ENCODE results near the gene ELK1. TPM values are rescaled to one million over a fixed set of nuclear protein-coding genes. Genes with fewer than 3 reads are reported as not detected.
A peak's percentile ranks its signal among the peaks of the same experiment; 100 is the strongest.

Gene ELK1
- polyA plus RNA-seq, 1 donor from 2014 or later: 21.2 TPM

GRCh38 chrX:47621851-47622250, 28.5 kb downstream of the ELK1 start:
- H4K20me1 ChIP-seq (ENCODE audit: insufficient read depth): no peaks in the 10 kb centered on the region
- H3K36me3 ChIP-seq (ENCODE audit: insufficient read depth, low read length): no peaks in the 10 kb centered on the region
- H3K9me2 ChIP-seq (ENCODE audit: insufficient read depth, low read length): no peaks in the 10 kb centered on the region
- no peak overlapping the region for H2AFZ ChIP-seq (ENCODE audit: low read depth, low read length)
- no peak overlapping the region for H3K4me3 ChIP-seq (ENCODE audit: low read length)
- H3K79me2 ChIP-seq (replicated peaks; ENCODE audit: insufficient read depth, low read length): no peaks in the 10 kb centered on the region
- TF ChIP-seq TAF1 (IDR thresholded peaks at IDR 0.05; ENCODE audit: low read depth) (no peak), EP300 (conservative IDR thresholded peaks at IDR 0.05; ENCODE audit: poor library complexity, severe bottlenecking) (no peak), EZH2 (IDR thresholded peaks at IDR 0.05; ENCODE audit: borderline replicate concordance, insufficient read depth, low read length, poor library complexity, severe bottlenecking) (no peak), RAD21 (conservative IDR thresholded peaks at IDR 0.05) (no peak), MXI1 (conservative IDR thresholded peaks at IDR 0.05; ENCODE audit: poor library complexity, severe bottlenecking) (no peak), POLR2AphosphoS5 (IDR thresholded peaks at IDR 0.05) (no peak), SMC3 (conservative IDR thresholded peaks at IDR 0.05; ENCODE audit: poor library complexity) (no peak)
- TF ChIP-seq, protein P1, sequence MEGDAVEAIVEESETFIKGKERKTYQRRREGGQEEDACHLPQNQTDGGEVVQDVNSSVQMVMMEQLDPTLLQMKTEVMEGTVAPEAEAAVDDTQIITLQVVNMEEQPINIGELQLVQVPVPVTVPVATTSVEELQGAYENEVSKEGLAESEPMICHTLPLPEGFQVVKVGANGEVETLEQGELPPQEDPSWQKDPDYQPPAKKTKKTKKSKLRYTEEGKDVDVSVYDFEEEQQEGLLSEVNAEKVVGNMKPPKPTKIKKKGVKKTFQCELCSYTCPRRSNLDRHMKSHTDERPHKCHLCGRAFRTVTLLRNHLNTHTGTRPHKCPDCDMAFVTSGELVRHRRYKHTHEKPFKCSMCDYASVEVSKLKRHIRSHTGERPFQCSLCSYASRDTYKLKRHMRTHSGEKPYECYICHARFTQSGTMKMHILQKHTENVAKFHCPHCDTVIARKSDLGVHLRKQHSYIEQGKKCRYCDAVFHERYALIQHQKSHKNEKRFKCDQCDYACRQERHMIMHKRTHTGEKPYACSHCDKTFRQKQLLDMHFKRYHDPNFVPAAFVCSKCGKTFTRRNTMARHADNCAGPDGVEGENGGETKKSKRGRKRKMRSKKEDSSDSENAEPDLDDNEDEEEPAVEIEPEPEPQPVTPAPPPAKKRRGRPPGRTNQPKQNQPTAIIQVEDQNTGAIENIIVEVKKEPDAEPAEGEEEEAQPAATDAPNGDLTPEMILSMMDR (IDR thresholded peaks at IDR 0.05; ENCODE audit: poor library complexity, severe bottlenecking): no peak
- TF ChIP-seq, protein P2, sequence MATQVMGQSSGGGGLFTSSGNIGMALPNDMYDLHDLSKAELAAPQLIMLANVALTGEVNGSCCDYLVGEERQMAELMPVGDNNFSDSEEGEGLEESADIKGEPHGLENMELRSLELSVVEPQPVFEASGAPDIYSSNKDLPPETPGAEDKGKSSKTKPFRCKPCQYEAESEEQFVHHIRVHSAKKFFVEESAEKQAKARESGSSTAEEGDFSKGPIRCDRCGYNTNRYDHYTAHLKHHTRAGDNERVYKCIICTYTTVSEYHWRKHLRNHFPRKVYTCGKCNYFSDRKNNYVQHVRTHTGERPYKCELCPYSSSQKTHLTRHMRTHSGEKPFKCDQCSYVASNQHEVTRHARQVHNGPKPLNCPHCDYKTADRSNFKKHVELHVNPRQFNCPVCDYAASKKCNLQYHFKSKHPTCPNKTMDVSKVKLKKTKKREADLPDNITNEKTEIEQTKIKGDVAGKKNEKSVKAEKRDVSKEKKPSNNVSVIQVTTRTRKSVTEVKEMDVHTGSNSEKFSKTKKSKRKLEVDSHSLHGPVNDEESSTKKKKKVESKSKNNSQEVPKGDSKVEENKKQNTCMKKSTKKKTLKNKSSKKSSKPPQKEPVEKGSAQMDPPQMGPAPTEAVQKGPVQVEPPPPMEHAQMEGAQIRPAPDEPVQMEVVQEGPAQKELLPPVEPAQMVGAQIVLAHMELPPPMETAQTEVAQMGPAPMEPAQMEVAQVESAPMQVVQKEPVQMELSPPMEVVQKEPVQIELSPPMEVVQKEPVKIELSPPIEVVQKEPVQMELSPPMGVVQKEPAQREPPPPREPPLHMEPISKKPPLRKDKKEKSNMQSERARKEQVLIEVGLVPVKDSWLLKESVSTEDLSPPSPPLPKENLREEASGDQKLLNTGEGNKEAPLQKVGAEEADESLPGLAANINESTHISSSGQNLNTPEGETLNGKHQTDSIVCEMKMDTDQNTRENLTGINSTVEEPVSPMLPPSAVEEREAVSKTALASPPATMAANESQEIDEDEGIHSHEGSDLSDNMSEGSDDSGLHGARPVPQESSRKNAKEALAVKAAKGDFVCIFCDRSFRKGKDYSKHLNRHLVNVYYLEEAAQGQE (IDR thresholded peaks at IDR 0.05; ENCODE audit: borderline replicate concordance): no peak
- H3K27ac ChIP-seq (ENCODE audit: low read length): no peak overlapping the region
- no peak overlapping the region for H3K9ac ChIP-seq (ENCODE audit: low read length)
- no peaks in the 10 kb centered on the region for H3F3A ChIP-seq (ENCODE audit: insufficient read depth, low read length, poor library complexity, severe bottlenecking)
- no peak overlapping the region for H3K4me2 ChIP-seq (ENCODE audit: low read length)
- H3K9me3 ChIP-seq (ENCODE audit: low read length): no peaks in the 10 kb centered on the region
- H3K27me3 ChIP-seq (ENCODE audit: insufficient read depth, low read depth, low read length): no peaks in the 10 kb centered on the region

DNA sequence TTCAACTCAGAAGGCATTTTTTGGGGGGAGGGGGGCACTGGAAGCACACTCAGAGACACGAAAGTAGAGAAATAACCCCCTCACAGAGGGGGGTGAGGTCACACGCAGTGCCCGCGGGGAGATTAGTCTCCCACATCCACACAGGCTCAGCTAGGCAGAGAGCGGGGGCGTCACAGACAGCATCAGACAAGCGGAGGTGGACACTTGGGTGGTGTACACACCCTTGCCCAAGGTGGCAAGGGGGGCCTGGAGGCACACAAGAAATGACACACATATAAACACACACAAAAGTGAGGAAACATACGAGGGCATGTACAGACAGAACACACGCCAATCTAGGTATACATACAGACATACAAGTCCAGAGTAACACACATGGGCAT, 30.1 kb downstream of the ELK1 start:
- H3K4me2 ChIP-seq (ENCODE audit: low read length): no peak overlapping the region
- no peak overlapping the region for H3K27ac ChIP-seq (ENCODE audit: low read length)
- no peaks in the 10 kb centered on the region for H3K27me3 ChIP-seq (ENCODE audit: insufficient read depth, low read depth, low read length)
- no peaks in the 10 kb centered on the region for H3K36me3 ChIP-seq (ENCODE audit: insufficient read depth, low read length)
- H3K9me3 ChIP-seq (ENCODE audit: low read length): no peaks in the 10 kb centered on the region
- no peaks in the 10 kb centered on the region for H4K20me1 ChIP-seq (ENCODE audit: insufficient read depth)
- H3F3A ChIP-seq (ENCODE audit: insufficient read depth, low read length, poor library complexity, severe bottlenecking): no peaks in the 10 kb centered on the region
- H3K79me2 ChIP-seq (replicated peaks; ENCODE audit: insufficient read depth, low read length): no peaks in the 10 kb centered on the region
- TF ChIP-seq EP300 (conservative IDR thresholded peaks at IDR 0.05; ENCODE audit: poor library complexity, severe bottlenecking): no peak
- no peak for TF ChIP-seq TAF1 (IDR thresholded peaks at IDR 0.05; ENCODE audit: low read depth)
- no peak for TF ChIP-seq MXI1 (conservative IDR thresholded peaks at IDR 0.05; ENCODE audit: poor library complexity, severe bottlenecking)
- TF ChIP-seq POLR2AphosphoS5 (IDR thresholded peaks at IDR 0.05): no peak
- TF ChIP-seq, protein P1 (IDR thresholded peaks at IDR 0.05; ENCODE audit: poor library complexity, severe bottlenecking): no peak
- TF ChIP-seq RAD21 (conservative IDR thresholded peaks at IDR 0.05): no peak
- TF ChIP-seq EZH2 (IDR thresholded peaks at IDR 0.05; ENCODE audit: borderline replicate concordance, insufficient read depth, low read length, poor library complexity, severe bottlenecking): no peak
- TF ChIP-seq, protein P2 (IDR thresholded peaks at IDR 0.05; ENCODE audit: borderline replicate concordance): no peak
- TF ChIP-seq SMC3 (conservative IDR thresholded peaks at IDR 0.05; ENCODE audit: poor library complexity): no peak
- H3K9me2 ChIP-seq (ENCODE audit: insufficient read depth, low read length): no peaks in the 10 kb centered on the region
- peak overlapping the region; percentile 66 for H3K9ac ChIP-seq (ENCODE audit: low read length)
- H2AFZ ChIP-seq (ENCODE audit: low read depth, low read length): peak overlapping the region; percentile 73
- H3K4me3 ChIP-seq (ENCODE audit: low read length): peak overlapping the region; percentile 74

Measured in neural cell (in vitro differentiated cells).